HG02588 (cell line): ENCODE results near the gene R3HCC1L.

Experiments used
- ATAC-seq: cut with Tn5 transposase; IDR thresholded peaks from one replicate; pipeline ENCODE4 v1.9.1; 2021; ENCODE audit warnings: mild to moderate bottlenecking, moderate library complexity; ENCODE audit not compliant: unreplicated experiment

R3HCC1L gene

GRCh38 chr10:98134431-98135221, at the start of gene R3HCC1L:
Gene R3HCC1L, plus strand, starts transcription at chr10:98134657. Its CDS starts 73,458 bp downstream, at chr10:98208115.
- peak; percentile 90 for ATAC-seq

DNA sequence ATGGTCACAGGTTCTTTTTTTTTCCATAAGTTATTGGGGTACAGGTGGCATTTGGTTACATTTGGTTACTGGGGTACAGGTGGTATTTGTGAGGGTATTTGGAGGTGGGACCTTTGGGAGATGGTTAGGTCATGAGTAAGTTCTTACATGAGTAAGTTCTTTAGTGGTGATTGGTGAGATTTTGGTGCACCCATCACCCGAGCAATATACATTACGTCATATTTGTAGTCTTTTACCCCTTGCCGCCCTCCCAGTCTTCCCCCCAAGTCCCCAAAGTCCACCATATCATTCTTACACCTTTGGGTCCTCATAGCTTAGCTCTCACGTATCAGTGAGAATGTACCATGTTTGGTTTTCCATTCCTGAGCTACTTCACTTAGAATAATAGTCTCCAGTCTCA, 49.2 kb upstream of the R3HCC1L start:
- ATAC-seq, result no peak

DNA sequence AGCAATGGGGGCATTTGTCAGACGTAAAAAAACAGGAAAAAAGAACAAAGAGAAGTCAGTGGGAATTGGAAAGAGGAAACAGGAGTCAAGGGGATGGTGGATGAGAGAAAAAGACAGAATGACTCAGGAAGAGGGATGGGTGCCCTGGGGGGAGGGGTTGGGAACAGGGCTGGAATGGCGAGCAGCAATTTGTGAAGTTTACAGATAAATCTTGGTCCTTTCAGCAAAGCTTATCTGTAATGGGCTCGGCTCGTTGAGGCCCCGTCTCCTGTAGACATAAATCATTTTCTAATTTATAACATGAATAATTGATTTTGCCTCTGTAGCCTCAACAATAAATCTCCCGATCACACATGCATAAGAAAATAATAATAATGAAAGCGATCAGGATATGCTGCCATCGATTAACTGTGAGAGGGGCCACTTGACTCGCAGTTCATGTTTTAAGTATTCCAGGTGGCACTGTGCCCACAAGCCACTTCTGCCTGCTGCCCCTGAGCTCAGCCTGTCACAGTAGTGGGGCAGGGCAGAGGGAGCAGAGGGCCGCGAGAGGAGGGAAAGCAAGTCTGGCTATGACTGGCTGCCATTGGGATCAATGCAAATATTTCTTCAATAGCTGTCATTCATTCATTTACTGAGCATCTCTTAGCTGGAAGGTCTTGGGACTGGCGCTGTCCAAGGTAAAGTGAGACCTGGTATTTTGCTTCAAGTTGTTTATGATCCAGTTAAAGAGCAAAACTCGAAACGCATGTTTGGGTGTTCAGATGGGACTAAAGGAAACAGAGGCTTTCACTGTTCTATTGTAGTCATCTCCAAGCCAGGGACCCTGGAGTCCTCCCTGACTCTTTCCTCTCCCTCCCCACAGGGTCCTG, 47.4 kb upstream of the R3HCC1L start:
- ATAC-seq, result no peak

- ATAC-seq, result no peak
Measured at GRCh38 chr10:98088186-98088971, 46.1 kb upstream of the R3HCC1L start.

- no peak for ATAC-seq
Measured at GRCh38 chr10:98090822-98091221, 43.6 kb upstream of the R3HCC1L start.

GRCh38 chr10:98096316-98096715, 38.1 kb upstream of the R3HCC1L start:
- no peak for ATAC-seq

GRCh38 chr10:98096731-98097130, 37.7 kb upstream of the R3HCC1L start:
- ATAC-seq, result no peak

GRCh38 chr10:98097175-98097574, 37.3 kb upstream of the R3HCC1L start:
- ATAC-seq, result no peak

DNA sequence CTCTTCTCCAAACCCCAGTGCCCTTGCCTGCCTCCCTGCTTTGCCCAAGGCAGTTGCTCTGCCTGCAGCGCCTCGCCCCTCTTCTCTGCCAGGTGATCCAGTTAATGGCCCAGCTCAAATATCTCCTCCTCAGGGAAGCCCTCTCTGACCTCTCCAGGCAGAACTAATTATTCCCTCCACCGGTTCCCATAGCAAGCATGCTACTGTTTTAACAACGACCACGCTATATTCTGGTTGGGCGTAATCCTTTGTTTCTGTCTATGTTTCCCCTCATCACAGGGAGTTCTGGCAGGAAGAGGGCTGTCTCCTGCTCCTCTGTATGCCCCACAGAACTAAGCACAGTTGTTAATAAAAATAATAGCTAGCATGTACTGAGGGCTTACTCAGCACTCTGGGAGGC, 36.8 kb upstream of the R3HCC1L start:
- ATAC-seq, result no peak

DNA sequence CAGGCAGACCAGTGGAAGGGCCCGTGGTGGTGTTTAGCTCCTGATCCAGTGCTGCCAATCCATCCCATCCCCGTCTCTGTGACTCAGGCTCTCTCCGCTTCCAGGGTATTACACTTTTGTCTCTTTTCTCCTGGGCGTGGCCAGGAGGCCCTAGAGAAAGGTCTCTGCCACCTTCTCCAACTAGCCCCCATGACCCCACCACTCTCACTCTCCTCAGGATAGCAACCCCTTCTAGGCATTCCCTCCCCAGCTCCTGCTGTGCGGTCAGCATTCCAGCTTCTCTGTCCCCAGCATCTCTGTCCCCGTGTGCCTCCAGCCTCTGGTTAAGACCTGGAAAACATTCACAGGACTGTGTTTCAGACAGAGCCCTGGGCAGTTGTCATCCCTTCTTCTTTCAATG, 36.2 kb upstream of the R3HCC1L start:
- no peak for ATAC-seq

DNA sequence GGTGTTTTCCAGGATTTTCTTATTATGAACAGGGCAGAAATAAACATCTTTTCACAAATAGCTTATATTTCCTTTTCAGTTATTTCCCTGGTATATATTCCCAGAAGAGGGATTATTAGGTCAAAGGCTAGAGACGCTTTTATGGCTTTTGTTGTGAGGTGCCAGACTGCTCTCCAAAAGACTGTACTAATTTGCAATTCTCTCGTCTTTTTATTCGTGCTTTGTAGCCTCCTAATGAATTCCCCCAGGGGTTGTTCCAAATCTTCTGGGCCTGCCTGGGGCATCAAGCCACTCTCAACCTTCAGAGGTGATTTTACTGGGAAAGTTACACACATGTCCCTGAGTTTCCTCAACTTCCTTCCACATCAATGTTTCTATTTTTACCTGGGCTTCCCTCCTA, 34.0 kb upstream of the R3HCC1L start:
- no peak for ATAC-seq

DNA sequence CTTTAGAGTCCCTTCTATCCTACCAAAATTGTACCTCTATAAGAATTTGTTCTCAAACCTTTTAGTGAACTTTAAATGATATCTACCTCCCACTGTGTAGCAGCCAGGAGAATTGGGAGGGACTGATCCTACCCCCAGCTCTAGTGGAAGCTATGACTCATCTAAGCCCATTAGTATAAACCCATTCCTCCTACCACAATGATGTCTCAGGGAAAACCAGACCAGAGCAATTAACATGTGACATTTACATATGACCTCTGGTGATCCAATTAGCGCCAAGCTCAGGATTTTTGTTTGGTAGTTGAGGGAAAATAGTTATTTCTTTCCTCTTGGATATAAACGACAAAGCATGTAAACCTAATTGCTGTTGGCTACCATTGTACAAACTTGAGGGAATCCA, 33.1 kb upstream of the R3HCC1L start:
- no peak for ATAC-seq

- ATAC-seq, result no peak
Measured at GRCh38 chr10:98104125-98104524, 30.3 kb upstream of the R3HCC1L start.

GRCh38 chr10:98106531-98106930, 27.9 kb upstream of the R3HCC1L start:
- ATAC-seq, result no peak

DNA sequence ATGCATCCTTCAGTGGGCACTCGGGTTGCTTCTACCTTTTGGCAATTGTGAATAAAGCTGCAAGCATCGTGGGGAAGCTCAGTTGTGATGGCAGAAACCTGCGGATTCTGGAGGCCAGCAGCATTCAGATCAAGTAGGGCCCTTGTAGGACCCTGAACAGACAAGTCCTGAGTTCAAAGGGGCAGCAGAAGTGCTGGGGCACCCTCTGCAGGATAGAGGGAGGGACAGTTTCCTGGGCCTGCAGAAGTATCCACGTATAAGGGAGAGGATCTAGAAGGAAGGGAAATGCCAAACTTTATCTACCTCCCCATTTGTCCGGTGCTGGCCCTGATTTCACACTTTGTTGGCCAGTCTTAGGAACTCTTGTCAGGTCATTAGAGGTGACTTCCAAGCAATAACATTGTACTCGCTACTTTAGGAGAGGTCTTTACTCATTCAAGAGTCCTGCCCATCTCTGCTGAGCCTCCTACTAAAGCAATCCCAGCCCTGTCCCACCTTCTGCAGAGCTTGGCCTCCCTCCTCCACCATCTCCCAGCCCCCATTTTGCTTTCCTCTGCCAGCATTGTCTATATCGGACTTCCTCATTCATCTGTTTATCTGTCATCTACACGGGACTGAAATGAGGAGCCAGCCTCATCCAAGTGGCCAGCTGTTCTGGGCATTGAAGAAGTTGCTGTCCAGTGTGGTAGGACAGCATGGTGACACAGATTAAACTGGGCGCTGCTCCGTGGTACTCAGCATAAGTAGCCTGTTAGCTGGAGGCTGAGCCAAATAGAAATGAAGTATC, 26.6 kb upstream of the R3HCC1L start:
- no peak for ATAC-seq

DNA sequence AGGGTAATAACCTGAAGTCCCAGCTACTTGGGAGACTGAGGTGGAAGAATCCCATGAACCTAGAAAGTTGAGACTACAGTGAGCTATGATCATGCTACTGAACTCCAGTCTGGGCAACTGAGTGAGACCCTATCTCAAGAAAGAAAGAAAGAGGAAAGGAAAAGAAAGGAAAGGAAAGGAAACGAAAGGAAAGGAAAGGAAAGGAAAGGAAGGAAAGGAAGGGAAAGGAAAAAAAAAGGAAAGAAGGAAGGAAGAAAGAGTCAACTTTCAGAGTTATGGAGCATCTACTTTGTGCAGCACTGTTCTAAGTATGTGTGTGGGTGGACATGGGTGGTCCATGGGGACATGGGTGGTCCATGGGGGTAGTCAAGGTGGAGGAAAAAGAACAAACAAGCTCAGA, 24.1 kb upstream of the R3HCC1L start:
- ATAC-seq, result no peak

GRCh38 chr10:98115031-98115787, 19.2 kb upstream of the R3HCC1L start:
- no peak for ATAC-seq

GRCh38 chr10:98119891-98120290, 14.6 kb upstream of the R3HCC1L start:
- ATAC-seq, result no peak

DNA sequence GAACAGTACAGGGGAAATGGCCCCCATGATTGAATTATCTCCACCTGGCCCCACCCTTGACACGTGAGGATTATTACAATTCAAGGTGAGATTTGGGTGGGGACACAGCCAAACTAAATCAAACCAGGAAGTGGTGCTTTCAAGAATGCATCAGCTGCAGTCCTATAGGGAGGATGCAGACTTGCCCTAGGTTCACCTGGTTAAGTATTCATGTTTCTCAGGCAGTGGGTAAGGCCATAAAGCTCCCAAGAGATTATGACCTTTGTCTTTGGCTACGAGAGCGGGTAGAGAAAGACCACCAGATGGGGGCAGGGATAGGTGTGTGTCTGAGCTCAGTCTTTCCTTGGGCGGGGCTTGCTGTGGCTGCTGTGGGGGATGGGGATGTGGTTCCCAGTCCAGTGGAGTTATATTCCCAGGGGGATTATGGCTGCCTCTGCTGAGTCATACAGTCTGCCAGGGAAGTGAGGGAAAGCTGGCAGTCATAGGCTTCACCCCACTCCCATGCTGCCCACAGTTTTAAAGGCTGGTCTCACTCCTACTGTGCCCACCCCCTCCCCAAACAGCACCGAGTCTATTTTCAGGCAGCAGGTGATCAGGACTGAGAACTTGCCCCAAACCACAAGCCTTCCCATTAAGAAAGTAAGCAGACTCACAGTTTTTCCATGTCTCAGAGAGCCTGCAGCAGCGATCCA, 8.4 kb upstream of the R3HCC1L start:
- ATAC-seq, result no peak
